HepG2 (cell line): ENCODE data around the gene LAMB3. TPM values are rescaled to one million over a fixed set of nuclear protein-coding genes. Genes with fewer than 3 reads are reported as not detected.

Experiments
- ATAC-seq: fragments of 200-7000 bp; cut with Tn5 transposase; 3 replicates; pipeline ENCODE4 v1.9.1; 2020; ENCODE audit warnings: mild to moderate bottlenecking, moderate library complexity
- BruUV-seq: library from RNA; stranded (reverse); fragments of 400-500 nt; replicated peaks from 2 replicates; lab custom pipeline; 2021; lab: Mats Ljungman, UMichigan
- CTCF ChIA-PET: fragments of 300-600 bp; formaldehyde crosslinking; extraction: SDS; loops from one replicate; lab custom pipeline; 2021; ENCODE audit warnings: low total read pairs, inconsistent platforms, low intra/inter-chr PET ratio; lab: Yijun Ruan, JAX
- POLR2A ChIA-PET: fragments of 350-600 bp; sonication (Branson Sonifier 250); formaldehyde crosslinking; loops from one replicate; lab custom pipeline; 2020; ENCODE audit warnings: antibody characterized with exemption, inconsistent platforms; lab: Yijun Ruan, JAX
- DNase-seq: peaks from one replicate; pipeline ENCODE4 v3.0.0-alpha.2; 2015; ENCODE audit warnings: low spot score
- FAIRE-seq: peaks from 3 replicates; lab custom pipeline; 2011; peaks lifted over from hg19 to GRCh38; lab: Jason Lieb, UNC
- H2AFZ ChIP-seq: one replicate; pipeline ENCODE4 v1.6.1; 2011; ENCODE audit warnings: low read length, inconsistent platforms
- H3K27ac ChIP-seq: fragments of 300-600 bp; 3 replicates; pipeline ENCODE4 v1.8.0; 2011; ENCODE audit warnings: mixed run types, mild to moderate bottlenecking, mixed read lengths, low read length, inconsistent platforms; ENCODE audit not compliant: insufficient read depth; ENCODE audit errors: extremely low read length
- H3K27me3 ChIP-seq, 2 experiments: fragments of 200-600 bp in 1 of 2; 2 replicates in 1 of 2; 3 replicates in 1 of 2; pipeline versions ENCODE4 v1.6.0 to v1.8.0; 2011; ENCODE audit warnings: low read length in 2 of 2, mild to moderate bottlenecking in 2 of 2, moderate library complexity in 2 of 2, inconsistent platforms in 1 of 2; ENCODE audit not compliant: insufficient read depth in 2 of 2, control insufficient read depth in 1 of 2
- H3K36me3 ChIP-seq, 2 experiments: fragments of 200-600 bp in 1 of 2; replicated peaks in 1 of 2; 2 replicates in 1 of 2; 3 replicates in 1 of 2; pipeline versions ENCODE4 v1.5.1 to v1.8.0; 2011; ENCODE audit warnings: low read length in 2 of 2, inconsistent platforms in 1 of 2; ENCODE audit not compliant: insufficient read depth in 2 of 2, control insufficient read depth in 1 of 2
- H3K4me1 ChIP-seq: 2 replicates; pipeline ENCODE4 v1.5.1; 2012; ENCODE audit warnings: low read length, inconsistent platforms; ENCODE audit not compliant: insufficient read depth
- H3K4me2 ChIP-seq: 2 replicates; pipeline ENCODE4 v1.6.0; 2011; ENCODE audit warnings: low read depth, low read length, inconsistent platforms
- H3K4me3 ChIP-seq, 3 experiments: fragments of 200-600 bp in 1 of 3; sonication (generic), shearing (Covaris generic) in 1 of 3; replicated peaks in 1 of 3; 2 replicates each; pipeline ENCODE4 v1.5.1; 2011 to 2016; ENCODE audit warnings: low read length in 3 of 3, inconsistent platforms in 2 of 3, low read depth in 2 of 3, mild to moderate bottlenecking in 2 of 3, control low read depth in 1 of 3, mixed read lengths in 1 of 3; ENCODE audit not compliant: insufficient read depth in 1 of 3
- H3K79me2 ChIP-seq: one replicate; pipeline ENCODE4 v1.6.1; 2011; ENCODE audit warnings: low read length, inconsistent platforms; ENCODE audit not compliant: insufficient read depth
- H3K9ac ChIP-seq: 2 replicates; pipeline ENCODE4 v1.6.0; 2011; ENCODE audit warnings: mild to moderate bottlenecking, low read depth, low read length, inconsistent platforms; ENCODE audit not compliant: insufficient read depth
- H3K9me3 ChIP-seq: 2 replicates; pipeline ENCODE4 v1.5.1; 2012; ENCODE audit warnings: mild to moderate bottlenecking, low read length
- H4K20me1 ChIP-seq: 2 replicates; pipeline ENCODE4 v1.6.0; 2011; ENCODE audit warnings: inconsistent platforms, mild to moderate bottlenecking, low read length, moderate library complexity; ENCODE audit not compliant: insufficient read depth
- ATF6 ChIP-seq: sonication (generic); formaldehyde crosslinking; conservative IDR thresholded peaks from 2 replicates; pipeline ENCODE4 v1.4.0; 2020; ENCODE audit warnings: missing genetic modification reagents
- GMEB1 ChIP-seq: sonication (generic); formaldehyde crosslinking; IDR thresholded peaks from 2 replicates; pipeline ENCODE4 v1.5.1; 2020; ENCODE audit warnings: missing genetic modification reagents, mild to moderate bottlenecking, borderline replicate concordance
- HNF1A ChIP-seq, 2 experiments: sonication (generic) in 1 of 2; formaldehyde crosslinking in 1 of 2; IDR thresholded peaks; 2 replicates each; pipeline versions ENCODE4 v1.4.0 to v1.6.1; 2016 to 2020; ENCODE audit warnings: borderline replicate concordance in 1 of 2, low read depth in 1 of 2, mild to moderate bottlenecking in 1 of 2, missing genetic modification reagents in 1 of 2
- KMT2A ChIP-seq: sonication (generic); formaldehyde crosslinking; IDR thresholded peaks from 2 replicates; pipeline ENCODE4 v1.4.0; 2020; ENCODE audit warnings: missing genetic modification reagents
- RORA ChIP-seq: sonication (generic); formaldehyde crosslinking; IDR thresholded peaks from 2 replicates; pipeline ENCODE4 v1.5.0; 2020; ENCODE audit warnings: mild to moderate bottlenecking, missing genetic modification reagents, moderate library complexity
- SOX13 ChIP-seq, 3 experiments: fragments of 450-650 bp in 1 of 3; sonication (generic) in 1 of 3; formaldehyde crosslinking in 1 of 3; IDR thresholded peaks in 2 of 3; conservative IDR thresholded peaks in 1 of 3; 2 replicates each; pipeline versions ENCODE4 v1.5.0 to v1.6.1; 2016 to 2020; ENCODE audit warnings: antibody characterized with exemption in 1 of 3, mild to moderate bottlenecking in 1 of 3, missing compliant biosample characterization in 1 of 3, missing genetic modification reagents in 1 of 3, moderate library complexity in 1 of 3
- SRSF9 ChIP-seq: fragments of 200-400 bp; formaldehyde crosslinking; IDR thresholded peaks from 2 replicates; pipeline ENCODE4 v1.6.1; 2018; ENCODE audit warnings: borderline replicate concordance, mild to moderate bottlenecking, low read depth, low read length; ENCODE audit not compliant: insufficient read depth, poor library complexity, severe bottlenecking
- STAG1 ChIP-seq: sonication (generic); formaldehyde crosslinking; IDR thresholded peaks from 2 replicates; pipeline ENCODE4 v1.4.0; 2020; ENCODE audit warnings: missing genetic modification reagents
- TBP ChIP-seq: sonication (generic); formaldehyde crosslinking; IDR thresholded peaks from 2 replicates; pipeline ENCODE4 v1.5.0; 2020; ENCODE audit warnings: missing genetic modification reagents
- ZNF225 ChIP-seq: sonication (generic); formaldehyde crosslinking; IDR thresholded peaks from 2 replicates; pipeline ENCODE4 v1.4.0; 2020; ENCODE audit warnings: mild to moderate bottlenecking, missing genetic modification reagents
- ZNF644 ChIP-seq: IDR thresholded peaks from 2 replicates; pipeline ENCODE4 v1.6.1; 2016; ENCODE audit warnings: low read depth
- WGBS: methylation state at CpG from one replicate; pipeline ENCODE4 v1.1.6; 2017; ENCODE audit warnings: low lambda C conversion rate; 5-methylcytosine and 5-hydroxymethylcytosine counted together
- in situ Hi-C: cut with HindIII; loops from 2 replicates; pipeline ENCODE4 v1.10.0; 2017; ENCODE audit warnings: low pct_unique_long_range_greater_than_20kb; ENCODE audit not compliant: extremely low pct_ligation_motif_present
- intact Hi-C: fragments of 100-400 bp; cut with micrococcal nuclease; formaldehyde crosslinking; loops from one replicate; pipeline ENCODE4 v1.10.0; 2022; ENCODE audit not compliant: unreplicated experiment
- polyA plus RNA-seq, 8 experiments: library from polyadenylated mRNA; depleted of rRNA in 3 of 8; stranded (reverse) in 7 of 8; unstranded in 1 of 8; fragments of >200 nt; fragmentation: Illumina TruSeq in 4 of 8; extraction: Trizol in 4 of 8; gene quantifications; 2 replicates each; pipeline versions ENCODE4 v1.2.1 to v1.2.3, GENCODE V29; 2011 to 2016; ENCODE audit warnings: low read depth in 4 of 8, missing spikeins in 1 of 8, mixed read lengths in 1 of 8; ENCODE audit not compliant: insufficient read depth in 1 of 8
- total RNA-seq, 5 experiments: library from RNA; depleted of rRNA; stranded (reverse); fragments of >200 nt; fragmentation: Illumina TruSeq; extraction: Trizol; gene quantifications; 2 replicates each; pipeline ENCODE4 v1.2.3, GENCODE V29; 2016; ENCODE audit warnings: low read depth in 1 of 5
- TF ChIP-seq, protein P1 (sequence below): sonication (generic); formaldehyde crosslinking; IDR thresholded peaks from 2 replicates; pipeline ENCODE4 v1.5.0; 2020; ENCODE audit warnings: mild to moderate bottlenecking, missing genetic modification reagents, moderate library complexity

The LAMB3 gene
- total and polyA plus RNA-seq, 2 of the 13 experiments (the other 11 are each of a cell fraction or from before 2014, with no cell fraction given): 0.18 to 0.24 TPM

GRCh38 chr1:209692745-209693504 lies 40.7 kb upstream of the LAMB3 start:
- intact Hi-C loops (loop anchor here (1.0 to 2.0 kb wide), 4 partner anchors 47 to 124 kb away; no protein-coding TSS in a partner anchor), in situ Hi-C loops (loop anchor here (5.0 kb wide), 1 partner anchor 116 kb away; no protein-coding TSS in a partner anchor)
- Histone ChIP-seq H2AFZ (no peak overlapping the region), H4K20me1 (no peaks in the 10 kb centered on the region), H3K27me3 (no peaks in the 10 kb centered on the region), H3K4me3 (no peak overlapping the region), H3K9ac (no peak overlapping the region), H3K4me2 (no peak overlapping the region), H3K79me2 (no peaks in the 10 kb centered on the region), H3K27ac (no peak overlapping the region), H3K36me3 (no peaks in the 10 kb centered on the region), H3K4me1 (no peaks in the 10 kb centered on the region), H3K9me3 (no peaks in the 10 kb centered on the region)
- WGBS: 0% methylated on average over 3 of the region's 3 CpGs
- BruUV-seq: no TSS peak
- peak; percentile 63 for ATAC-seq
- DNase-seq: peak; percentile 54
- FAIRE-seq: peak; percentile 68
- ChIA-PET CTCF (interaction anchor here (0.8 to 1.7 kb wide), 6 partner anchors 46 to 127 kb away, joined by 4 to 16 read pairs (median 6); no protein-coding TSS in a partner anchor), POLR2A (no interaction called here)
- no peak for TF ChIP-seq KMT2A (CRISPR knock-in tag)
- no peak for TF ChIP-seq HNF1A (IDR thresholded peaks at IDR 0.05; ENCODE audit: low read depth)
- no peak for TF ChIP-seq HNF1A (CRISPR knock-in tag; IDR thresholded peaks at IDR 0.05; ENCODE audit: borderline replicate concordance)
- TF ChIP-seq SRSF9: no peak
- TF ChIP-seq STAG1 (CRISPR knock-in tag): peak; percentile 83
- TF ChIP-seq, protein P1, sequence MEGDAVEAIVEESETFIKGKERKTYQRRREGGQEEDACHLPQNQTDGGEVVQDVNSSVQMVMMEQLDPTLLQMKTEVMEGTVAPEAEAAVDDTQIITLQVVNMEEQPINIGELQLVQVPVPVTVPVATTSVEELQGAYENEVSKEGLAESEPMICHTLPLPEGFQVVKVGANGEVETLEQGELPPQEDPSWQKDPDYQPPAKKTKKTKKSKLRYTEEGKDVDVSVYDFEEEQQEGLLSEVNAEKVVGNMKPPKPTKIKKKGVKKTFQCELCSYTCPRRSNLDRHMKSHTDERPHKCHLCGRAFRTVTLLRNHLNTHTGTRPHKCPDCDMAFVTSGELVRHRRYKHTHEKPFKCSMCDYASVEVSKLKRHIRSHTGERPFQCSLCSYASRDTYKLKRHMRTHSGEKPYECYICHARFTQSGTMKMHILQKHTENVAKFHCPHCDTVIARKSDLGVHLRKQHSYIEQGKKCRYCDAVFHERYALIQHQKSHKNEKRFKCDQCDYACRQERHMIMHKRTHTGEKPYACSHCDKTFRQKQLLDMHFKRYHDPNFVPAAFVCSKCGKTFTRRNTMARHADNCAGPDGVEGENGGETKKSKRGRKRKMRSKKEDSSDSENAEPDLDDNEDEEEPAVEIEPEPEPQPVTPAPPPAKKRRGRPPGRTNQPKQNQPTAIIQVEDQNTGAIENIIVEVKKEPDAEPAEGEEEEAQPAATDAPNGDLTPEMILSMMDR (CRISPR knock-in tag): peak; percentile 80
- no peak for TF ChIP-seq RORA (CRISPR knock-in tag)
- TF ChIP-seq ATF6 (CRISPR knock-in tag): no peak
- TF ChIP-seq TBP (CRISPR knock-in tag): no peak
- no peak for TF ChIP-seq ZNF225 (CRISPR knock-in tag)
- no peak for TF ChIP-seq SOX13 (IDR thresholded peaks at IDR 0.05)
- no peak for TF ChIP-seq SOX13 (CRISPR knock-in tag; conservative IDR thresholded peaks at IDR 0.05 in 1 of 2, IDR thresholded peaks at IDR 0.05 in 1 of 2)
- TF ChIP-seq GMEB1 (CRISPR knock-in tag): no peak
- TF ChIP-seq ZNF644 (CRISPR knock-in tag): no peak
